ENCODE measurements around the gene CASP2. TPM values are rescaled to one million over a fixed set of nuclear protein-coding genes. Genes with fewer than 3 reads are reported as not detected.

The CASP2 gene
- total and polyA plus RNA-seq, 10 of the 15 experiments (the other 5 are each of a cell fraction or from before 2014, with no cell fraction given), result 12.1 to 60.4 (median 26.2) TPM

DNA sequence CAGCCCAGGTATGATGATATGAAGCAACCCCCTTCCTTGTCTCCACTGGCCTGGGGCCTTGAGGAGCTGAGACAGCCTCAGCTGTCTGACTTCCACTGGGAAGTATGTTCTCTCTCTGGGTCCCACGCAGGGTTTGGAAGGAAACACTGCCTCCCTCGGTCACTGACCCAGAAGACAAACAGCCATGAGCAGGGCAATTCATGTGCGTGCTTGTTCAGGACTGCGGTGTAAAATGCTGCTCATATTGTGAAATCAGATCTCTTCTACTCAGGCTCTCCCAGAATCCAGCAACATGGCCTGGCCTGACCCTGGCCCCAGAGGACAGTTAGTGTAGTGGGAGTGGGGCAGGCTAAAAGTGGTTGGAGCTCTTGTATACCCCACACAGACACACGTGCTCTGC, 30.5 kb downstream of the CASP2 start:
- BruUV-seq (replicated peaks), result no TSS peak
- Histone ChIP-seq H3K4me1 (ENCODE audit: control insufficient read depth, insufficient read depth, low read length) (peaks cover 11% of the 10 kb centered on the region; the same call in 1 of the 2 replicates), H3K4me3 (no peak overlapping the region), H3K27ac (ENCODE audit: control insufficient read depth, insufficient read depth) (no peak overlapping the region), H4K20me1 (ENCODE audit: control insufficient read depth, insufficient read depth) (no peaks in the 10 kb centered on the region), H3K79me2 (ENCODE audit: control insufficient read depth, insufficient read depth, low read length) (no peaks in the 10 kb centered on the region), H2AFZ (ENCODE audit: control insufficient read depth, low read depth, low read length) (no peak overlapping the region), H3K9me3 (replicated peaks; ENCODE audit: control insufficient read depth, insufficient read depth, low read length) (no peaks in the 10 kb centered on the region; the same call in 2 of the 3 replicates), H3K36me3 (ENCODE audit: control insufficient read depth in 2 of 2, insufficient read depth in 2 of 2, low read length in 1 of 2) (no peaks in the 10 kb centered on the region), H3K27me3 (replicated peaks in 1 of 2; ENCODE audit: control insufficient read depth in 2 of 2, insufficient read depth in 2 of 2, low read length in 1 of 2) (no peaks in the 10 kb centered on the region), H3K9ac (ENCODE audit: control insufficient read depth, insufficient read depth, low read length) (no peak overlapping the region), H3K4me2 (ENCODE audit: control insufficient read depth, insufficient read depth) (no peak overlapping the region)
- in situ Hi-C loops (cut with MboI), result no loop called here
- POLR2A ChIA-PET, result no interaction called here
- RAD21 ChIA-PET (ENCODE audit: unreplicated experiment), result no interaction called here
- ATAC-seq, result no peak
- WGBS (ENCODE audit: insufficient coverage, insufficient replicate concordance, low lambda C conversion rate, missing lambda C conversion rate), result 46% methylated on average over 5 of the region's 5 CpGs
- FAIRE-seq, result no peak
- CTCF ChIA-PET, result no interaction called here
- intact Hi-C loops (cut with micrococcal nuclease; ENCODE audit: unreplicated experiment), result no loop called here
- DNase-seq (ENCODE audit: low read depth, low spot score), result no peak
- SMC1A ChIA-PET (ENCODE audit: uncharacterized antibody, unreplicated experiment), result no interaction called here
- TF ChIP-seq, protein P1, sequence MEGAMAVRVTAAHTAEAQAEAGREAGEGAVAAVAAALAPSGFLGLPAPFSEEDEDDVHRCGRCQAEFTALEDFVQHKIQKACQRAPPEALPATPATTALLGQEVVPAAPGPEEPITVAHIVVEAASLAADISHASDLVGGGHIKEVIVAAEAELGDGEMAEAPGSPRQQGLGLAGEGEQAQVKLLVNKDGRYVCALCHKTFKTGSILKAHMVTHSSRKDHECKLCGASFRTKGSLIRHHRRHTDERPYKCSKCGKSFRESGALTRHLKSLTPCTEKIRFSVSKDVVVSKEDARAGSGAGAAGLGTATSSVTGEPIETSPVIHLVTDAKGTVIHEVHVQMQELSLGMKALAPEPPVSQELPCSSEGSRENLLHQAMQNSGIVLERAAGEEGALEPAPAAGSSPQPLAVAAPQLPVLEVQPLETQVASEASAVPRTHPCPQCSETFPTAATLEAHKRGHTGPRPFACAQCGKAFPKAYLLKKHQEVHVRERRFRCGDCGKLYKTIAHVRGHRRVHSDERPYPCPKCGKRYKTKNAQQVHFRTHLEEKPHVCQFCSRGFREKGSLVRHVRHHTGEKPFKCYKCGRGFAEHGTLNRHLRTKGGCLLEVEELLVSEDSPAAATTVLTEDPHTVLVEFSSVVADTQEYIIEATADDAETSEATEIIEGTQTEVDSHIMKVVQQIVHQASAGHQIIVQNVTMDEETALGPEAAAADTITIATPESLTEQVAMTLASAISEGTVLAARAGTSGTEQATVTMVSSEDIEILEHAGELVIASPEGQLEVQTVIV (IDR thresholded peaks at IDR 0.05; ENCODE audit: borderline replicate concordance, partially characterized antibody), result no peak
- TF ChIP-seq ASH2L (IDR thresholded peaks at IDR 0.05; ENCODE audit: borderline replicate concordance, low read depth) (no peak), HDGF (IDR thresholded peaks at IDR 0.05) (no peak), CUX1 (IDR thresholded peaks at IDR 0.05; ENCODE audit: insufficient replicate concordance, low read depth, low read length) (no peak), SMARCA5 (IDR thresholded peaks at IDR 0.05) (no peak), ZNF24 (IDR thresholded peaks at IDR 0.05) (no peak), ZBTB4 (CRISPR knock-in tag; IDR thresholded peaks at IDR 0.05) (no peak), ESRRA (IDR thresholded peaks at IDR 0.05; ENCODE audit: low read length) (no peak), ATF7 (IDR thresholded peaks at IDR 0.05; ENCODE audit: low read depth) (no peak), KAT2A (conservative IDR thresholded peaks at IDR 0.05; ENCODE audit: control insufficient read depth, low read depth, low read length) (no peak), NFYA (IDR thresholded peaks at IDR 0.05; ENCODE audit: borderline replicate concordance, low read depth, low read length) (no peak), PAX5 (IDR thresholded peaks at IDR 0.05; ENCODE audit: borderline replicate concordance, low read depth, low read length) (no peak), TCF12 (IDR thresholded peaks at IDR 0.05; ENCODE audit: low read depth, low read length) (no peak)
